Caco-2 (cell line): ENCODE data around the gene SLC22A25. TPM values are rescaled to one million over a fixed set of nuclear protein-coding genes. Genes with fewer than 3 reads are reported as not detected.

Source experiments
- BruUV-seq: library from RNA; stranded (reverse); fragments of 400-500 nt; replicated peaks from 2 replicates; lab custom pipeline; 2021; lab: Mats Ljungman, UMichigan
- CTCF ChIA-PET: fragments of 300-600 bp; sonication (Branson Sonifier 250); formaldehyde crosslinking; loops from one replicate; lab custom pipeline; 2022; ENCODE audit warnings: antibody characterized with exemption; lab: Charles Lee
- POLR2A ChIA-PET: fragments of 300-600 bp; sonication (Branson Sonifier 250); formaldehyde crosslinking; loops from one replicate; lab custom pipeline; 2022; ENCODE audit warnings: antibody characterized with exemption; lab: Charles Lee
- DNase-seq, 2 experiments: peaks; one replicate each; pipeline versions ENCODE4 v3.0.0 to v3.0.0-alpha.2; 2020 to 2022
- H3K27me3 ChIP-seq: replicated peaks from 2 replicates; pipeline ENCODE4 v1.6.0; 2011; ENCODE audit warnings: low read length; ENCODE audit not compliant: control insufficient read depth, insufficient read depth
- H3K36me3 ChIP-seq: 2 replicates; pipeline ENCODE4 v1.5.1; 2011; ENCODE audit warnings: low read length; ENCODE audit not compliant: control insufficient read depth, insufficient read depth
- H3K4me1 ChIP-seq: fragments of 250-450 bp; sonication (Bioruptor Pico); 2 replicates; pipeline ENCODE4 v1.5.1; 2020; ENCODE audit warnings: mild to moderate bottlenecking
- H3K4me3 ChIP-seq: 2 replicates; pipeline ENCODE4 v1.5.1; 2011; ENCODE audit warnings: low read depth, mild to moderate bottlenecking, control low read depth, low read length
- H3K9me3 ChIP-seq: fragments of 250-450 bp; sonication (Bioruptor Pico); 2 replicates; pipeline ENCODE4 v1.5.1; 2020; ENCODE audit warnings: mild to moderate bottlenecking, moderate library complexity
- H3K27ac Mint-ChIP-seq: one replicate; pipeline ENCODE4 v1.8.0; 2022; ENCODE audit warnings: mixed read lengths; ENCODE audit not compliant: unreplicated experiment
- H3K27me3 Mint-ChIP-seq: one replicate; pipeline ENCODE4 v1.8.0; 2022; ENCODE audit warnings: mixed read lengths; ENCODE audit not compliant: insufficient read depth, unreplicated experiment
- H3K36me3 Mint-ChIP-seq: one replicate; pipeline ENCODE4 v1.8.0; 2022; ENCODE audit warnings: mild to moderate bottlenecking, mixed read lengths; ENCODE audit not compliant: insufficient read depth, unreplicated experiment
- H3K4me1 Mint-ChIP-seq: one replicate; pipeline ENCODE4 v1.8.0; 2022; ENCODE audit warnings: low read depth, mixed read lengths; ENCODE audit not compliant: unreplicated experiment
- H3K4me3 Mint-ChIP-seq: one replicate; pipeline ENCODE4 v1.8.0; 2022; ENCODE audit warnings: mild to moderate bottlenecking, moderate library complexity, mixed read lengths; ENCODE audit not compliant: unreplicated experiment
- H3K9me3 Mint-ChIP-seq: one replicate; pipeline ENCODE4 v1.8.0; 2022; ENCODE audit warnings: mixed read lengths; ENCODE audit not compliant: unreplicated experiment
- CTCF ChIP-seq, 2 experiments: fragments of 200-600 bp in 1 of 2; IDR thresholded peaks; 1 replicate in 1 of 2; 2 replicates in 1 of 2; pipeline versions ENCODE4 v1.5.1 to v1.8.0; 2011 to 2022; ENCODE audit warnings: antibody characterized with exemption in 1 of 2, control low read depth in 1 of 2, inconsistent platforms in 1 of 2, low read depth in 1 of 2, low read length in 1 of 2, mild to moderate bottlenecking in 1 of 2, moderate library complexity in 1 of 2; ENCODE audit not compliant: insufficient read depth in 1 of 2, severe bottlenecking in 1 of 2, unreplicated experiment in 1 of 2
- intact Hi-C: fragments of 100-400 bp; cut with micrococcal nuclease; formaldehyde crosslinking; loops from one replicate; pipeline ENCODE4 v1.10.0; 2022; ENCODE audit not compliant: unreplicated experiment
- total RNA-seq: library from RNA; stranded (reverse); gene quantifications from 2 replicates; pipeline ENCODE4 v1.2.3, GENCODE V29; 2022

The SLC22A25 gene
- total RNA-seq, 1 experiment from 2014 or later: not detected

- Histone ChIP-seq H3K27me3 (no peaks in the 10 kb centered on the region), H3K4me1 (peaks cover 5% of the 10 kb centered on the region; the same call in 1 of the 2 replicates), H3K36me3 (no peaks in the 10 kb centered on the region), H3K4me3 (no peak overlapping the region), H3K9me3 (no peaks in the 10 kb centered on the region)
- Mint-ChIP-seq H3K9me3 (no peaks in the 10 kb centered on the region), H3K27ac (no peak overlapping the region), H3K36me3 (no peaks in the 10 kb centered on the region), H3K4me1 (peaks cover 10% of the 10 kb centered on the region), H3K4me3 (no peak overlapping the region), H3K27me3 (peaks cover 4% of the 10 kb centered on the region)
- no peak for TF ChIP-seq CTCF (IDR thresholded peaks at IDR 0.05; ENCODE audit: insufficient read depth in 1 of 2, low read depth in 1 of 2, low read length in 1 of 2, severe bottlenecking in 1 of 2, unreplicated experiment in 1 of 2)
- intact Hi-C loops: no loop called here
- POLR2A ChIA-PET: no interaction called here
- CTCF ChIA-PET: no interaction called here
- DNase-seq: no peak
- no TSS peak for BruUV-seq
Observed at GRCh38 chr11:63282579-63282978, 39.2 kb upstream of the SLC22A25 start.

GRCh38 chr11:63280920-63281319 lies 37.5 kb upstream of the SLC22A25 start:
- no peak for DNase-seq
- Mint-ChIP-seq H3K36me3 (no peaks in the 10 kb centered on the region), H3K9me3 (no peaks in the 10 kb centered on the region), H3K4me3 (no peak overlapping the region), H3K27ac (no peak overlapping the region), H3K27me3 (peaks cover 4% of the 10 kb centered on the region), H3K4me1 (peaks cover 10% of the 10 kb centered on the region)
- ChIA-PET CTCF (no interaction called here), POLR2A (no interaction called here)
- peaks cover 5% of the 10 kb centered on the region; the same call in 1 of the 2 replicates for H3K4me1 ChIP-seq
- no peaks in the 10 kb centered on the region for H3K27me3 ChIP-seq
- H3K9me3 ChIP-seq: no peaks in the 10 kb centered on the region; the same call in none of the 2 replicates
- intact Hi-C loops: no loop called here
- no peaks in the 10 kb centered on the region for H3K36me3 ChIP-seq
- BruUV-seq: no TSS peak
- no peak overlapping the region for H3K4me3 ChIP-seq
- no peak for TF ChIP-seq CTCF (IDR thresholded peaks at IDR 0.05; ENCODE audit: insufficient read depth in 1 of 2, low read depth in 1 of 2, low read length in 1 of 2, severe bottlenecking in 1 of 2, unreplicated experiment in 1 of 2)

GRCh38 chr11:63277345-63277943 lies 34.0 kb upstream of the SLC22A25 start:
- intact Hi-C loops: no loop called here
- no peak for DNase-seq
- ChIA-PET POLR2A (no interaction called here), CTCF (no interaction called here)
- Mint-ChIP-seq H3K9me3 (no peaks in the 10 kb centered on the region), H3K27ac (no peak overlapping the region), H3K36me3 (no peaks in the 10 kb centered on the region), H3K4me1 (peaks cover 10% of the 10 kb centered on the region), H3K4me3 (no peak overlapping the region), H3K27me3 (no peaks in the 10 kb centered on the region)
- no TSS peak for BruUV-seq
- Histone ChIP-seq H3K9me3 (no peaks in the 10 kb centered on the region; the same call in none of the 2 replicates), H3K4me1 (peaks cover 5% of the 10 kb centered on the region; the same call in 1 of the 2 replicates), H3K27me3 (no peaks in the 10 kb centered on the region), H3K4me3 (no peak overlapping the region), H3K36me3 (no peaks in the 10 kb centered on the region)
- TF ChIP-seq CTCF (IDR thresholded peaks at IDR 0.05; ENCODE audit: insufficient read depth in 1 of 2, low read depth in 1 of 2, low read length in 1 of 2, severe bottlenecking in 1 of 2, unreplicated experiment in 1 of 2): peak in 1 of 2 experiments; percentile 27
